ENCODE measurements around the gene FAM200B.

- TF ChIP-seq CTCF (IDR thresholded peaks at IDR 0.05) = no peak
- TF ChIP-seq, protein P1, sequence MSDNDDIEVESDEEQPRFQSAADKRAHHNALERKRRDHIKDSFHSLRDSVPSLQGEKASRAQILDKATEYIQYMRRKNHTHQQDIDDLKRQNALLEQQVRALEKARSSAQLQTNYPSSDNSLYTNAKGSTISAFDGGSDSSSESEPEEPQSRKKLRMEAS (IDR thresholded peaks at IDR 0.05) = no peak
- TF ChIP-seq CEBPB (IDR thresholded peaks at IDR 0.05) = no peak
These were observed 57.2 kb downstream of the FAM200B start for GRCh38 chr4:15738877-15739276.
